Measurements from ENCODE around the gene MYO18A.

The MYO18A gene

GRCh38 chr17:29066047-29066446, 114.2 kb downstream of the MYO18A start:
- Histone ChIP-seq H3K27ac (ENCODE audit: low read depth in 2 of 2, low read length in 2 of 2) (no peak overlapping the region), H3K9ac (ENCODE audit: low read depth in 1 of 2, low read length in 2 of 2) (no peak overlapping the region), H3K9me3 (ENCODE audit: control insufficient read depth in 2 of 2, low read length in 2 of 2) (no peaks in the 10 kb centered on the region), H3K4me1 (ENCODE audit: control insufficient read depth in 2 of 2, insufficient read depth in 2 of 2, low read length in 2 of 2) (peaks cover 0 to 3% of the 10 kb centered on the region in 2 donors), H3K4me3 (ENCODE audit: low read length in 2 of 2) (no peak overlapping the region), H3K36me3 (ENCODE audit: control insufficient read depth in 2 of 2, insufficient read depth in 2 of 2, low read length in 2 of 2) (no peaks in the 10 kb centered on the region), H3K27me3 (ENCODE audit: control insufficient read depth in 2 of 2, insufficient read depth in 2 of 2, low read length in 2 of 2) (no peaks in the 10 kb centered on the region)

GRCh38 chr17:29063992-29064391, 116.2 kb downstream of the MYO18A start:
- Histone ChIP-seq H3K27me3 (ENCODE audit: control insufficient read depth in 2 of 2, insufficient read depth in 2 of 2, low read length in 2 of 2) (no peaks in the 10 kb centered on the region), H3K36me3 (ENCODE audit: control insufficient read depth in 2 of 2, insufficient read depth in 2 of 2, low read length in 2 of 2) (no peaks in the 10 kb centered on the region), H3K9me3 (ENCODE audit: control insufficient read depth in 2 of 2, low read length in 2 of 2) (no peaks in the 10 kb centered on the region), H3K9ac (ENCODE audit: low read depth in 1 of 2, low read length in 2 of 2) (no peak overlapping the region), H3K4me3 (ENCODE audit: low read length in 2 of 2) (no peak overlapping the region), H3K4me1 (ENCODE audit: control insufficient read depth in 2 of 2, insufficient read depth in 2 of 2, low read length in 2 of 2) (no peaks in the 10 kb centered on the region), H3K27ac (ENCODE audit: low read depth in 2 of 2, low read length in 2 of 2) (no peak overlapping the region)

DNA sequence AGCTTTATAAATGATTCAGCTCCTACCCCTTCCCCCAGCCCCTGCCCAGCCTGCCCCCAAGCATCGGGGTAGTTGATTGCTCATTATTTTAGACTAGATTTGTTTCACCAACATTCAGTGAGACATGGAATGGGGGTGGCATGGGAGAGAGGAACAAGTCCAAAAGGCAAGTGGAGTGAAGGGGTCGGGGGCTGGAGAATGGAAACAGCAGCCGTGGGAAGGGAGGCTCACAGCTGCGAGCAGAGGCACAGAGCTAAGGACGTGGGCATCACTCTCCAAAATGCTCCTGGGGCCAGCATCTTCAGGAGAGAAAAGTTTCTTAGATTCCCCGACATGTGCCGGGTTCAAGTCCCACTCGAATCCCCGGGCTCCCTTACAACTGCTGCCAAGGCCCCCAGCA, 118.0 kb downstream of the MYO18A start:
- Histone ChIP-seq H3K36me3 (ENCODE audit: control insufficient read depth in 2 of 2, insufficient read depth in 2 of 2, low read length in 2 of 2) (no peaks in the 10 kb centered on the region), H3K9me3 (ENCODE audit: control insufficient read depth in 2 of 2, low read length in 2 of 2) (no peaks in the 10 kb centered on the region), H3K27ac (ENCODE audit: low read depth in 2 of 2, low read length in 2 of 2) (no peak overlapping the region), H3K4me1 (ENCODE audit: control insufficient read depth in 2 of 2, insufficient read depth in 2 of 2, low read length in 2 of 2) (no peaks in the 10 kb centered on the region), H3K27me3 (ENCODE audit: control insufficient read depth in 2 of 2, insufficient read depth in 2 of 2, low read length in 2 of 2) (no peaks in the 10 kb centered on the region), H3K9ac (ENCODE audit: low read depth in 1 of 2, low read length in 2 of 2) (no peak overlapping the region), H3K4me3 (ENCODE audit: low read length in 2 of 2) (no peak overlapping the region)

DNA sequence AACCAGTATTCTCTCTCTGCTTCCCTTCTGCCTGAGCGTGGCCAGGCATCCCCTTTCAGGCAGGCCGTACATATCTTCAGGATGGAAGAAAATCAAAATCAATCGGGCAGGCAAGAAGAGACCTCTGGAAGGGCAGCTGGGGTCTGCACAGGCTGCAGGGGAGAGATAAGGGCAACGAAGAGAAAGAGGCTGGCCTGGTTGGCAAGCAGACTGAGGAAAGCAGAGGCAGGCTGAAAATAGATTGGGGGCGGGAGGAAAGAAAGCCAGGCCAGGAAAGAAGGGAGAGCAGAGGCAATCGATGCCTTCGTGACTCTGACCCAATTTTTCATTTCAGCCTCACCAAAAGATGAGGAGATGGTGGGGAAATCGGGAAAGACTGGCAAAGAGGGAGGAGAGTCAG, 119.2 kb downstream of the MYO18A start:
- H3K4me3 ChIP-seq (ENCODE audit: low read length in 2 of 2) = no peak overlapping the region
- H3K27ac ChIP-seq (ENCODE audit: low read depth in 2 of 2, low read length in 2 of 2) = no peak overlapping the region
- no peaks in the 10 kb centered on the region for H3K27me3 ChIP-seq (ENCODE audit: control insufficient read depth in 2 of 2, insufficient read depth in 2 of 2, low read length in 2 of 2)
- H3K36me3 ChIP-seq (ENCODE audit: control insufficient read depth in 2 of 2, insufficient read depth in 2 of 2, low read length in 2 of 2) = no peaks in the 10 kb centered on the region
- no peaks in the 10 kb centered on the region for H3K9me3 ChIP-seq (ENCODE audit: control insufficient read depth in 2 of 2, low read length in 2 of 2)
- no peak overlapping the region for H3K9ac ChIP-seq (ENCODE audit: low read depth in 1 of 2, low read length in 2 of 2)
- H3K4me1 ChIP-seq (ENCODE audit: control insufficient read depth in 2 of 2, insufficient read depth in 2 of 2, low read length in 2 of 2) = no peaks in the 10 kb centered on the region

GRCh38 chr17:29060475-29060874, 119.7 kb downstream of the MYO18A start:
- Histone ChIP-seq H3K27ac (ENCODE audit: low read depth in 2 of 2, low read length in 2 of 2) (no peak overlapping the region), H3K4me3 (ENCODE audit: low read length in 2 of 2) (no peak overlapping the region), H3K9me3 (ENCODE audit: control insufficient read depth in 2 of 2, low read length in 2 of 2) (no peaks in the 10 kb centered on the region), H3K9ac (ENCODE audit: low read depth in 1 of 2, low read length in 2 of 2) (no peak overlapping the region), H3K27me3 (ENCODE audit: control insufficient read depth in 2 of 2, insufficient read depth in 2 of 2, low read length in 2 of 2) (peaks cover 0 to 2% of the 10 kb centered on the region in 2 donors), H3K4me1 (ENCODE audit: control insufficient read depth in 2 of 2, insufficient read depth in 2 of 2, low read length in 2 of 2) (no peaks in the 10 kb centered on the region), H3K36me3 (ENCODE audit: control insufficient read depth in 2 of 2, insufficient read depth in 2 of 2, low read length in 2 of 2) (no peaks in the 10 kb centered on the region)

GRCh38 chr17:29059281-29059680, 120.9 kb downstream of the MYO18A start:
- no peaks in the 10 kb centered on the region for H3K36me3 ChIP-seq (ENCODE audit: control insufficient read depth in 2 of 2, insufficient read depth in 2 of 2, low read length in 2 of 2)
- H3K9ac ChIP-seq (ENCODE audit: low read depth in 1 of 2, low read length in 2 of 2) = no peak overlapping the region
- H3K27me3 ChIP-seq (ENCODE audit: control insufficient read depth in 2 of 2, insufficient read depth in 2 of 2, low read length in 2 of 2) = peaks cover 0 to 6% of the 10 kb centered on the region in 2 donors
- H3K27ac ChIP-seq (ENCODE audit: low read depth in 2 of 2, low read length in 2 of 2) = no peak overlapping the region
- no peak overlapping the region for H3K4me3 ChIP-seq (ENCODE audit: low read length in 2 of 2)
- no peaks in the 10 kb centered on the region for H3K4me1 ChIP-seq (ENCODE audit: control insufficient read depth in 2 of 2, insufficient read depth in 2 of 2, low read length in 2 of 2)
- H3K9me3 ChIP-seq (ENCODE audit: control insufficient read depth in 2 of 2, low read length in 2 of 2) = no peaks in the 10 kb centered on the region

- H3K4me3 ChIP-seq (ENCODE audit: low read length in 2 of 2) = no peak overlapping the region
- H3K27ac ChIP-seq (ENCODE audit: low read depth in 2 of 2, low read length in 2 of 2) = no peak overlapping the region
- H3K9me3 ChIP-seq (ENCODE audit: control insufficient read depth in 2 of 2, low read length in 2 of 2) = no peaks in the 10 kb centered on the region
- no peaks in the 10 kb centered on the region for H3K36me3 ChIP-seq (ENCODE audit: control insufficient read depth in 2 of 2, insufficient read depth in 2 of 2, low read length in 2 of 2)
- H3K27me3 ChIP-seq (ENCODE audit: control insufficient read depth in 2 of 2, insufficient read depth in 2 of 2, low read length in 2 of 2) = peaks cover 0 to 6% of the 10 kb centered on the region in 2 donors
- no peak overlapping the region for H3K9ac ChIP-seq (ENCODE audit: low read depth in 1 of 2, low read length in 2 of 2)
- H3K4me1 ChIP-seq (ENCODE audit: control insufficient read depth in 2 of 2, insufficient read depth in 2 of 2, low read length in 2 of 2) = no peaks in the 10 kb centered on the region
Observed at GRCh38 chr17:29058391-29058790, 121.8 kb downstream of the MYO18A start.

DNA sequence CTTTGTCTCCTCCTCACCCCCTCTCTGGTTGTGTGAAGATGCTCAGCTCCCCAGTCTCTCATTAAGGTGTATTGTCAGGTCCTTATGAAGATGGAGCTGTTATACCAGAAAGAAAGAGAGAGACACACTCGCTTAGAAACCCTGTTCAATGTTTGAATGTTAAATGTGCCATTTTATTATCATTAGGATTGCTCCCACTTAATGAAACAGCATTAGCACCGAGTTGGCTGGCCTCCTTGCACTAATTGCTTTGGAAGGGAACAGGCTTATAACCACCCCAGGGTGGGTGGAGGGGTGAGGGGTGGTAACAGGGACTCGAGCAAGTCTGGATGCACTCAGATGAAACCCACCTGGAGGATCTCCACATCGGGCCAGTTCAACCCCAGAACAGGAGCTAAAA, 122.8 kb downstream of the MYO18A start:
- H3K4me1 ChIP-seq (ENCODE audit: control insufficient read depth in 2 of 2, insufficient read depth in 2 of 2, low read length in 2 of 2) = no peaks in the 10 kb centered on the region
- H3K27me3 ChIP-seq (ENCODE audit: control insufficient read depth in 2 of 2, insufficient read depth in 2 of 2, low read length in 2 of 2) = peaks cover 0 to 6% of the 10 kb centered on the region in 2 donors
- no peak overlapping the region for H3K9ac ChIP-seq (ENCODE audit: low read depth in 1 of 2, low read length in 2 of 2)
- H3K36me3 ChIP-seq (ENCODE audit: control insufficient read depth in 2 of 2, insufficient read depth in 2 of 2, low read length in 2 of 2) = no peaks in the 10 kb centered on the region
- H3K9me3 ChIP-seq (ENCODE audit: control insufficient read depth in 2 of 2, low read length in 2 of 2) = no peaks in the 10 kb centered on the region
- H3K4me3 ChIP-seq (ENCODE audit: low read length in 2 of 2) = no peak overlapping the region
- H3K27ac ChIP-seq (ENCODE audit: low read depth in 2 of 2, low read length in 2 of 2) = no peak overlapping the region

- Histone ChIP-seq H3K4me1 (ENCODE audit: control insufficient read depth in 2 of 2, insufficient read depth in 2 of 2, low read length in 2 of 2) (no peaks in the 10 kb centered on the region), H3K4me3 (ENCODE audit: low read length in 2 of 2) (no peak overlapping the region), H3K27ac (ENCODE audit: low read depth in 2 of 2, low read length in 2 of 2) (no peak overlapping the region), H3K36me3 (ENCODE audit: control insufficient read depth in 2 of 2, insufficient read depth in 2 of 2, low read length in 2 of 2) (no peaks in the 10 kb centered on the region), H3K9me3 (ENCODE audit: control insufficient read depth in 2 of 2, low read length in 2 of 2) (no peaks in the 10 kb centered on the region), H3K9ac (ENCODE audit: low read depth in 1 of 2, low read length in 2 of 2) (no peak overlapping the region), H3K27me3 (ENCODE audit: control insufficient read depth in 2 of 2, insufficient read depth in 2 of 2, low read length in 2 of 2) (peaks cover 0 to 6% of the 10 kb centered on the region in 2 donors)
Observed at GRCh38 chr17:29054835-29055234, 125.4 kb downstream of the MYO18A start.

DNA sequence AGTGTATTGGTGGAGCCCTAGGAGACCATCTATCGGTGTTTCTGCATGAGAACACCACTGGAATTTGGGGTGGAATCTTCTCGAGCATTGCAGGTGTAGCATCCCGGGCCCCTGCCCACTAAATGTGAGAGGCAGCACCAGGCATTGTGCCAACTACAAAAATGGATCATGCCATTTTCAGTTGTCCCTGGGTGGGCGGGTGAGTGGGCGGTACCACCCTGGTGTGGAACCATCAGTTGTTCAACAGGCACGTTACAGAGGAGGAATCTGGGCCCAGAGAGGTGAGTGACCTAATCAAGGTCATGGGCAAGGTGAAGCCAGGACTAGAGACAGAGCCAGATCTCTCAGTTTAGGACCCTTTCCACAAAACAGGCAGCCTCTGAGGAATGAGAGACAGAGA, 128.5 kb downstream of the MYO18A start:
- H3K9ac ChIP-seq (ENCODE audit: low read depth in 1 of 2, low read length in 2 of 2) = no peak overlapping the region
- H3K27me3 ChIP-seq (ENCODE audit: control insufficient read depth in 2 of 2, insufficient read depth in 2 of 2, low read length in 2 of 2) = peaks cover 0 to 9% of the 10 kb centered on the region in 2 donors
- H3K4me1 ChIP-seq (ENCODE audit: control insufficient read depth in 2 of 2, insufficient read depth in 2 of 2, low read length in 2 of 2) = no peaks in the 10 kb centered on the region
- no peak overlapping the region for H3K27ac ChIP-seq (ENCODE audit: low read depth in 2 of 2, low read length in 2 of 2)
- no peaks in the 10 kb centered on the region for H3K9me3 ChIP-seq (ENCODE audit: control insufficient read depth in 2 of 2, low read length in 2 of 2)
- H3K36me3 ChIP-seq (ENCODE audit: control insufficient read depth in 2 of 2, insufficient read depth in 2 of 2, low read length in 2 of 2) = no peaks in the 10 kb centered on the region
- no peak overlapping the region for H3K4me3 ChIP-seq (ENCODE audit: low read length in 2 of 2)

DNA sequence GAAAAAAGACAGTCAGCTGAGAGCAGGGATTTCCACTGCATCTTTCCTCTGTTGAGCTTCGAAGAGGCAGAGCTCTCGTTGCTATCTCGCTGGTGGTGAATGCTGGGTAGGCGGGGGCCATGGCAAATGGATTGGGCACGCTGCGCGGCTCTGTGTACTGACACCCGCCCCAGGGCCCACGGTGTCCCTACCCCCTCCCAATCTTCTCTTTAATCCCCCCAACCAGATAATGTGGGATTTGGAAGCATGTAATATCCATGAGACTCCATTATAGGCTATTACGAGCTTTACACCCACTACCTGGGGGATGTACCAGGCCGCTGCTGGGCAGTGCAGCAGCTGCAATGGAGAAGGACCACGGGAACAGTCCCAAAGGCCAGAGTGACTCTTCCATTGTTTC, 129.0 kb downstream of the MYO18A start:
- H3K27ac ChIP-seq (ENCODE audit: low read depth in 2 of 2, low read length in 2 of 2) = no peak overlapping the region
- H3K9me3 ChIP-seq (ENCODE audit: control insufficient read depth in 2 of 2, low read length in 2 of 2) = no peaks in the 10 kb centered on the region
- no peaks in the 10 kb centered on the region for H3K4me1 ChIP-seq (ENCODE audit: control insufficient read depth in 2 of 2, insufficient read depth in 2 of 2, low read length in 2 of 2)
- no peaks in the 10 kb centered on the region for H3K36me3 ChIP-seq (ENCODE audit: control insufficient read depth in 2 of 2, insufficient read depth in 2 of 2, low read length in 2 of 2)
- H3K9ac ChIP-seq (ENCODE audit: low read depth in 1 of 2, low read length in 2 of 2) = no peak overlapping the region
- H3K4me3 ChIP-seq (ENCODE audit: low read length in 2 of 2) = no peak overlapping the region
- H3K27me3 ChIP-seq (ENCODE audit: control insufficient read depth in 2 of 2, insufficient read depth in 2 of 2, low read length in 2 of 2) = peaks cover 0 to 9% of the 10 kb centered on the region in 2 donors
